Lower lobe of right lung (tissue), 2 donors: ENCODE results near the gene TAF6L. TPM values are rescaled to one million over a fixed set of nuclear protein-coding genes. Genes with fewer than 3 reads are reported as not detected.

Experiments used
- ATAC-seq, 2 donors: fragments of 200-7000 bp; cut with Tn5 transposase; one replicate each; pipeline ENCODE4 v1.9.1; 2020 to 2022; ENCODE audit warnings: mild to moderate bottlenecking in 2 of 2, moderate library complexity in 2 of 2
- DNase-seq: peaks from one replicate; pipeline ENCODE4 v3.0.0-alpha.2; 2020
- H3K27ac ChIP-seq: fragments of 200-600 bp; one replicate; pipeline ENCODE4 v1.8.0; 2022
- H3K27me3 ChIP-seq: fragments of 200-600 bp; one replicate; pipeline ENCODE4 v1.8.0; 2022; ENCODE audit warnings: low read depth
- H3K36me3 ChIP-seq: fragments of 200-600 bp; one replicate; pipeline ENCODE4 v1.8.0; 2022; ENCODE audit warnings: mild to moderate bottlenecking
- H3K4me1 ChIP-seq: fragments of 200-600 bp; one replicate; pipeline ENCODE4 v1.8.0; 2022
- H3K4me3 ChIP-seq: fragments of 200-600 bp; one replicate; pipeline ENCODE4 v1.8.0; 2022; ENCODE audit warnings: mild to moderate bottlenecking
- H3K9me3 ChIP-seq: fragments of 200-600 bp; one replicate; pipeline ENCODE4 v1.8.0; 2022
- CTCF ChIP-seq: fragments of 200-600 bp; IDR thresholded peaks from one replicate; pipeline ENCODE4 v1.8.0; 2022; ENCODE audit warnings: antibody characterized with exemption, mild to moderate bottlenecking
- intact Hi-C: fragments of 100-400 bp; cut with DNase I; formaldehyde crosslinking; loops from one replicate; pipeline ENCODE4 v1.11.0; 2022
- total RNA-seq: library from RNA; stranded (reverse); fragmentation: NEBNext Ultra II Directional; extraction: Animal tissue kit (Norgen Biotek cat#: 25700); gene quantifications from one replicate; pipeline ENCODE4 v1.2.1, GENCODE V29; 2021
- donor health status: DM: no; HTN: yes; CAD: no; lungs with severe emphysema.

TAF6L gene
- total RNA-seq, 1 donor from 2014 or later = 23.6 TPM

- peaks cover 18% of the 10 kb centered on the region for H3K4me1 ChIP-seq
- H3K36me3 ChIP-seq = peaks cover 35% of the 10 kb centered on the region
- H3K27ac ChIP-seq = no peak overlapping the region
- no peaks in the 10 kb centered on the region for H3K9me3 ChIP-seq
- intact Hi-C loops = no loop called here
- H3K27me3 ChIP-seq = no peaks in the 10 kb centered on the region
- no peak for TF ChIP-seq CTCF
- ATAC-seq (no peak), DNase-seq (no peak)
- no peak overlapping the region for H3K4me3 ChIP-seq
Observed at GRCh38 chr11:62774407-62774806, 3.2 kb downstream of the TAF6L start.

- H3K36me3 ChIP-seq = peaks cover 43% of the 10 kb centered on the region
- ATAC-seq = no peak
- H3K4me1 ChIP-seq = peaks cover 9% of the 10 kb centered on the region
- DNase-seq = no peak
- no peak overlapping the region for H3K27ac ChIP-seq
- intact Hi-C loops = no loop called here
- no peak overlapping the region for H3K4me3 ChIP-seq
- TF ChIP-seq CTCF = no peak
- no peaks in the 10 kb centered on the region for H3K27me3 ChIP-seq
- no peaks in the 10 kb centered on the region for H3K9me3 ChIP-seq
Observed at GRCh38 chr11:62775646-62776045, 4.5 kb downstream of the TAF6L start.

GRCh38 chr11:62777389-62777788 is 6.2 kb downstream of the TAF6L start:
- DNase-seq (no peak), ATAC-seq (no peak)
- TF ChIP-seq CTCF = no peak
- Histone ChIP-seq H3K9me3 (no peaks in the 10 kb centered on the region), H3K27me3 (no peaks in the 10 kb centered on the region), H3K4me3 (no peak overlapping the region), H3K27ac (no peak overlapping the region), H3K4me1 (no peaks in the 10 kb centered on the region), H3K36me3 (peaks cover 55% of the 10 kb centered on the region)
- intact Hi-C loops = no loop called here

GRCh38 chr11:62778441-62778840 is 7.2 kb downstream of the TAF6L start:
- H3K27ac ChIP-seq = no peak overlapping the region
- intact Hi-C loops = no loop called here
- no peak overlapping the region for H3K4me3 ChIP-seq
- ATAC-seq (no peak), DNase-seq (no peak)
- peaks cover 61% of the 10 kb centered on the region for H3K36me3 ChIP-seq
- H3K9me3 ChIP-seq = no peaks in the 10 kb centered on the region
- TF ChIP-seq CTCF = no peak
- no peaks in the 10 kb centered on the region for H3K27me3 ChIP-seq
- H3K4me1 ChIP-seq = no peaks in the 10 kb centered on the region

GRCh38 chr11:62782753-62783152 is 11.6 kb downstream of the TAF6L start:
- no peak for DNase-seq
- no peak overlapping the region for H3K4me3 ChIP-seq
- no peaks in the 10 kb centered on the region for H3K27me3 ChIP-seq
- peaks cover 10% of the 10 kb centered on the region for H3K4me1 ChIP-seq
- peaks cover 51% of the 10 kb centered on the region for H3K36me3 ChIP-seq
- no peaks in the 10 kb centered on the region for H3K9me3 ChIP-seq
- TF ChIP-seq CTCF = no peak
- no peak overlapping the region for H3K27ac ChIP-seq
- ATAC-seq = no peak
- intact Hi-C loops = no loop called here
